GM19023 (cell line): ENCODE measurements around the gene DST.
"Not testable (repeated sequence)": the region's sequence is repeated elsewhere in the genome, so short reads cannot be mapped to it uniquely, and the experiment has no call there.

Experiments used
- ATAC-seq: cut with Tn5 transposase; IDR thresholded peaks from one replicate; pipeline ENCODE4 v1.9.1; 2021; ENCODE audit warnings: mild to moderate bottlenecking, moderate library complexity; ENCODE audit not compliant: unreplicated experiment

Gene DST

GRCh38 chr6:56520218-56520617, 122.5 kb downstream of the DST start:
- no peak for ATAC-seq

GRCh38 chr6:56518995-56519767, 123.5 kb downstream of the DST start:
- no peak for ATAC-seq

- ATAC-seq: no peak
These were observed 125.4 kb downstream of the DST start for GRCh38 chr6:56517155-56517745.

- no peak for ATAC-seq
These were observed 126.7 kb downstream of the DST start for GRCh38 chr6:56516003-56516402.

- ATAC-seq: no peak
These were observed 127.4 kb downstream of the DST start for GRCh38 chr6:56515081-56515905.

- no peak for ATAC-seq
These were observed 128.3 kb downstream of the DST start for GRCh38 chr6:56514395-56514794.

GRCh38 chr6:56513631-56514030, 129.1 kb downstream of the DST start:
- ATAC-seq: no peak

GRCh38 chr6:56511591-56511990, 131.1 kb downstream of the DST start:
- ATAC-seq: no peak

GRCh38 chr6:56510984-56511531, 131.6 kb downstream of the DST start:
- ATAC-seq: no peak

GRCh38 chr6:56509031-56509430, 133.7 kb downstream of the DST start:
- ATAC-seq: no peak

GRCh38 chr6:56507517-56507916, 135.2 kb downstream of the DST start:
- ATAC-seq: no peak

- no peak for ATAC-seq
These were observed 137.0 kb downstream of the DST start for GRCh38 chr6:56505512-56506260.

- ATAC-seq: no peak
These were observed 140.7 kb downstream of the DST start for GRCh38 chr6:56501993-56502392.

- ATAC-seq: no peak
These were observed 143.6 kb downstream of the DST start for GRCh38 chr6:56499095-56499494.

- ATAC-seq: no peak
These were observed 145.0 kb downstream of the DST start for GRCh38 chr6:56497691-56498090.

- ATAC-seq: no peak
These were observed 145.4 kb downstream of the DST start for GRCh38 chr6:56497240-56497639.

- ATAC-seq: not testable (repeated sequence)
These were observed 146.0 kb downstream of the DST start for GRCh38 chr6:56496650-56497049.

GRCh38 chr6:56495654-56496053, 147.0 kb downstream of the DST start:
- no peak for ATAC-seq

GRCh38 chr6:56491606-56492328, 150.9 kb downstream of the DST start:
- ATAC-seq: no peak

GRCh38 chr6:56490993-56491392, 151.7 kb downstream of the DST start:
- no peak for ATAC-seq
